Measurements from ENCODE around the gene PRSS36. TPM values are rescaled to one million over a fixed set of nuclear protein-coding genes. Genes with fewer than 3 reads are reported as not detected.

Gene PRSS36
- total and polyA plus RNA-seq, 9 of the 15 experiments (the other 6 are each of a cell fraction or from before 2014, with no cell fraction given): 0.09 to 1.2 (median 0.54) TPM; not detected in 2

GRCh38 chr16:31128711-31129567 is 20.9 kb downstream of the PRSS36 start (continued):
- TF ChIP-seq CUX1 (CRISPR knock-in tag; IDR thresholded peaks at IDR 0.05) (0 out of 2 replicates have a peak, but pooled peaks have one; percentile 21), ETS2 (tag; IDR thresholded peaks at IDR 0.05; ENCODE audit: borderline replicate concordance, poor library complexity, severe bottlenecking) (no peak), TAF1 (IDR thresholded peaks at IDR 0.05; ENCODE audit: control insufficient read depth, extremely low read depth, insufficient read depth, low read length, severe bottlenecking) (peak; percentile 44), TAF9B (IDR thresholded peaks at IDR 0.05; ENCODE audit: partially characterized antibody) (no peak), ZNF79 (CRISPR knock-in tag; IDR thresholded peaks at IDR 0.05; ENCODE audit: low read depth) (no peak), ZC3H11A (IDR thresholded peaks at IDR 0.05; ENCODE audit: low read depth, low read length) (no peak), ZBTB5 (IDR thresholded peaks at IDR 0.05) (no peak), ZNF217 (CRISPR knock-in tag; IDR thresholded peaks at IDR 0.05) (no peak), ZNF655 (CRISPR knock-in tag; IDR thresholded peaks at IDR 0.05) (no peak), USF1 (CRISPR knock-in tag; IDR thresholded peaks at IDR 0.05) (no peak), CEBPZ (IDR thresholded peaks at IDR 0.05; ENCODE audit: borderline replicate concordance, low read depth, low read length) (no peak), SMARCE1 (IDR thresholded peaks at IDR 0.05) (no peak), MBD2 (IDR thresholded peaks at IDR 0.05; ENCODE audit: borderline replicate concordance, low read depth) (no peak)

Data from K562 (cell line).